Renal cortex interstitium (tissue), 11 donors: ENCODE data around the gene CAMKK2. TPM values are rescaled to one million over a fixed set of nuclear protein-coding genes. Genes with fewer than 3 reads are reported as not detected.
"Not testable (repeated sequence)": the region's sequence is repeated elsewhere in the genome, so short reads cannot be mapped to it uniquely, and the experiment has no call there.

Experiments
- DNase-seq, 11 donors: peaks; one replicate each; pipeline ENCODE4 v3.0.0-alpha.2; 2013; ENCODE audit warnings: low read depth in 9 of 11, low spot score in 4 of 11; ENCODE audit errors: extremely low read depth in 1 of 11
- polyA plus RNA-seq, 3 donors: library from polyadenylated mRNA; unstranded; fragments of 120-200 nt; gene quantifications; one replicate each; pipeline ENCODE4 v1.2.1, GENCODE V29; 2013; ENCODE audit not compliant: insufficient read length in 3 of 3

The CAMKK2 gene
- polyA plus RNA-seq, 3 donors: 35.1 to 37.0 (median 35.2) TPM

GRCh38 chr12:121304306-121304705 lies 7.8 kb upstream of the CAMKK2 start:
- no peak for DNase-seq

- DNase-seq: no peak
Observed at GRCh38 chr12:121301876-121302275, 5.4 kb upstream of the CAMKK2 start.

- DNase-seq: no peak
Observed at GRCh38 chr12:121300083-121300819, 3.7 kb upstream of the CAMKK2 start.

- no peak for DNase-seq
Observed at GRCh38 chr12:121299662-121300061, 3.2 kb upstream of the CAMKK2 start.

GRCh38 chr12:121298411-121298810 lies 1.9 kb upstream of the CAMKK2 start:
- DNase-seq: not testable (repeated sequence)

GRCh38 chr12:121297435-121297991 lies 1.0 kb upstream of the CAMKK2 start:
- peak in 6 of 11 donors; percentile 17 to 49 (median 28) for DNase-seq

- peak in 4 of 11 donors; percentile 16 to 27 (median 20) for DNase-seq
Observed at GRCh38 chr12:121295746-121296617, 527 bp downstream of the CAMKK2 start.

- peak in 1 of 11 donors; percentile 11 for DNase-seq
Observed at GRCh38 chr12:121295116-121295745, 1.3 kb downstream of the CAMKK2 start.

GRCh38 chr12:121294151-121294889 lies 2.2 kb downstream of the CAMKK2 start:
- DNase-seq: no peak

- no peak for DNase-seq
Observed at GRCh38 chr12:121293603-121294002, 2.9 kb downstream of the CAMKK2 start.

GRCh38 chr12:121290410-121290809 lies 6.1 kb downstream of the CAMKK2 start:
- DNase-seq: no peak

GRCh38 chr12:121289962-121290361 lies 6.5 kb downstream of the CAMKK2 start:
- DNase-seq: no peak

GRCh38 chr12:121288986-121289385 lies 7.5 kb downstream of the CAMKK2 start:
- DNase-seq: no peak

GRCh38 chr12:121288158-121288845 lies 8.2 kb downstream of the CAMKK2 start:
- DNase-seq: no peak

- no peak for DNase-seq
Observed at GRCh38 chr12:121287267-121287954, 9.1 kb downstream of the CAMKK2 start.

GRCh38 chr12:121285856-121286255 lies 10.7 kb downstream of the CAMKK2 start:
- DNase-seq: no peak

- DNase-seq: no peak
Observed at GRCh38 chr12:121284551-121285390, 11.7 kb downstream of the CAMKK2 start.
